Neutrophil (primary cell): ENCODE measurements around the gene PIGQ.

Source experiments
- H3K27ac ChIP-seq: fragments of 200-600 bp; sonication (generic); 2 replicates; pipeline ENCODE4 v1.5.1; 2016; ENCODE audit warnings: mild to moderate bottlenecking, moderate library complexity
- H3K27me3 ChIP-seq: fragments of 200-600 bp; sonication (generic); 2 replicates; pipeline ENCODE4 v1.6.0; 2016; ENCODE audit warnings: mild to moderate bottlenecking
- H3K36me3 ChIP-seq: fragments of 200-600 bp; sonication (generic); 2 replicates; pipeline ENCODE4 v1.5.1; 2017
- H3K4me1 ChIP-seq, 2 experiments: fragments of 200-600 bp in 1 of 2; sonication (generic) in 1 of 2; 1 replicate in 1 of 2; 2 replicates in 1 of 2; pipeline versions ENCODE4 v1.5.1 to v1.6.1; 2013 to 2016; ENCODE audit warnings: low read depth in 1 of 2, low read length in 1 of 2, mild to moderate bottlenecking in 1 of 2, moderate library complexity in 1 of 2; ENCODE audit not compliant: control insufficient read depth in 1 of 2, insufficient read depth in 1 of 2
- H3K4me3 ChIP-seq, 2 experiments: fragments of 200-600 bp in 1 of 2; sonication (generic) in 1 of 2; 1 replicate in 1 of 2; 2 replicates in 1 of 2; pipeline ENCODE4 v1.5.1; 2013 to 2016; ENCODE audit warnings: low read depth in 1 of 2, low read length in 1 of 2, mild to moderate bottlenecking in 1 of 2, moderate library complexity in 1 of 2
- H3K9me3 ChIP-seq: fragments of 200-600 bp; sonication (generic); 2 replicates; pipeline ENCODE4 v1.5.1; 2016
- TF ChIP-seq, protein P1 (sequence below): fragments of 200-600 bp; sonication (generic); IDR thresholded peaks from 2 replicates; pipeline ENCODE4 v1.5.1; 2016; ENCODE audit warnings: antibody characterized with exemption

PIGQ gene

DNA sequence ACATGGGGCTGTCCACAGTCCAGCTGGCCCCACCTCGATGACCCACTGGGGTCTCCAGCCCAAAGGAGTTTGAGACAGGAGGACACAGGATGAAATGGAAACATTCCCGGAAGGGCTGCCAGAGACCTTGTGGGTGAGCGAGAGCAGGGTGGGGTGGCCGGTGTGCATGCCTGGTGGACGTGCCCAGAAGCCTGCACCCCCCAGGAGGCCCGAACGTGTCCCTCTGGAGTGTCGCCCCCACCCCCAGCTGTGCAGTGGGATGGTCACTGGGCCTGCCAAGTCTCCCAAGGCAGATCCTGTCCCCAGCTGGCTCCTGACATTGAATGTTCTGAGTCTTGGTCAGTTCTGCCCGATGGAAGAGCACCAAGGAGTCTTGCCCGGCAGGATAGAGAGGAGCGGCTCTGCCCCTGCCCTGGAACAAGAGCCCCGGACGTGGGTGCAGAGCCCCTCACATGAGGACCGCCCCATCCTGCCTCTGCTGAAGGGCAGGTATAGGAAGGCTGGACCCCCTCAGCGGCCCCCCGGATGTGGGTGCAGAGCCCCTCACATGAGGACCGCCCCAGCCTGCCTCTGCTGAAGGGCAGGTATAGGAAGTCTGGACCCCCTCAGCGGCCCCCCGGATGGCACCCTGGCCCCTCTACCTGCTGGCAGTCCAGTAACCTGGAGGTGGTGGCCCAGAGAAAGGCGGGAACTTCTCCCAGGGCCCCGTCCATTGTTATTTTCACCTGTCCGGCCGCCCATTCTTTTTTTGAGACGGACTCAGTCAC, 45.3 kb upstream of the PIGQ start:
- Histone ChIP-seq H3K27ac (no peak overlapping the region), H3K4me1 (peaks cover 23 to 24% of the 10 kb centered on the region in 2 experiments), H3K27me3 (no peaks in the 10 kb centered on the region), H3K4me3 (no peak overlapping the region), H3K9me3 (no peaks in the 10 kb centered on the region), H3K36me3 (peaks cover 6% of the 10 kb centered on the region)
- TF ChIP-seq, protein P1, sequence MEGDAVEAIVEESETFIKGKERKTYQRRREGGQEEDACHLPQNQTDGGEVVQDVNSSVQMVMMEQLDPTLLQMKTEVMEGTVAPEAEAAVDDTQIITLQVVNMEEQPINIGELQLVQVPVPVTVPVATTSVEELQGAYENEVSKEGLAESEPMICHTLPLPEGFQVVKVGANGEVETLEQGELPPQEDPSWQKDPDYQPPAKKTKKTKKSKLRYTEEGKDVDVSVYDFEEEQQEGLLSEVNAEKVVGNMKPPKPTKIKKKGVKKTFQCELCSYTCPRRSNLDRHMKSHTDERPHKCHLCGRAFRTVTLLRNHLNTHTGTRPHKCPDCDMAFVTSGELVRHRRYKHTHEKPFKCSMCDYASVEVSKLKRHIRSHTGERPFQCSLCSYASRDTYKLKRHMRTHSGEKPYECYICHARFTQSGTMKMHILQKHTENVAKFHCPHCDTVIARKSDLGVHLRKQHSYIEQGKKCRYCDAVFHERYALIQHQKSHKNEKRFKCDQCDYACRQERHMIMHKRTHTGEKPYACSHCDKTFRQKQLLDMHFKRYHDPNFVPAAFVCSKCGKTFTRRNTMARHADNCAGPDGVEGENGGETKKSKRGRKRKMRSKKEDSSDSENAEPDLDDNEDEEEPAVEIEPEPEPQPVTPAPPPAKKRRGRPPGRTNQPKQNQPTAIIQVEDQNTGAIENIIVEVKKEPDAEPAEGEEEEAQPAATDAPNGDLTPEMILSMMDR = no peak

DNA sequence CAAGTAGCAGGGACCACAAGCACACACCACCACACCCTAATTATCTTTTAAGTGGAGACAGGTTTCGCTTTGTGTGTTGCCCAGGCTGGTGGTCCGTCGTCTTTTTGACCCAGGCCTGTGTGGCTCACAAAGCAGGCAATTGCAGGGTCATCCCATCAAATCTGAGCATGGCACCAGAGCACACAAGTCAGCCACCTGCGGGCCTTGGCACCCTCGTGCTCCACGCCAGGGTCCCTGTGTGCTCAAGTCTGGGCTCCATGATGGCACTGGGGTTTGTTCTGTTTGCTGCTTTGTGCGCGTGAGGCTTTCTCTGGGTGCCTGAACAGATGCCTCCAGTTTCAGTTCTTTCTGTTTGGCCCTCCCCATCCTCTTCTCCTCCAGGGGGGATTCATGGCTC, 44.6 kb upstream of the PIGQ start:
- peaks cover under 1% of the 10 kb centered on the region for H3K36me3 ChIP-seq
- H3K4me3 ChIP-seq = no peak overlapping the region
- H3K27ac ChIP-seq = no peak overlapping the region

DNA sequence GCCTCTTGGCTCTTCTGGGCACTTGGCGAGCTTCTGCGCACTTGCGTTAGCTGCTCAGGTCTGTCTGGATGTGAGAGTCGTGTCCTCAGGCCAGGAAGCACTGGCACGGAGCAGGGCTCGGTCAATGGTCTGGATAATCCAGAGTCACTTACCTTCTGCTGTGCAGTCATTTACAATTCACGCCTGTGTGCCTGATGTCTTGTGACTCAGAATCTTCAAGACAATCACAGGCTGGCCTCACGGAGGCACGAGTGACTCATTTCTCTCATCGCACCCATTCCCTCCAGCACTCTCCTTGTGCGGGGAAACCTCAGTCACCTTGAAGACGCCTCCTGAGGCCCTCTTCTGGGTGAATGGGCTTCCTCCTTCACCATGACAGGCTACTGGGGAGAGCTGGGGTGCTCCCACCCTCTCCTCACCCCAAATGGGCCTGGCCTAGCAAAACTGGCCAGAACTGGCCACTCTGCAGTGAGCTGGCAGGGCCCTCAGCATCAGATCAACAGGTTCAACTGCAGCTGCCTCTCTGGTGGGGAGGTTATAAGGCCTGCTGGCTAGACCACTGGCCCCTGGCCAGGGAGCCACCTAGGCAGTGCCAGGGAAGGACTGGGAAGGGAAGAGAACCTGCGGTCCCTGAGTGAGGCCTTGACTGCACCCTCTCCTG, 44.1 kb upstream of the PIGQ start:
- Histone ChIP-seq H3K4me3 (no peak overlapping the region), H3K36me3 (no peaks in the 10 kb centered on the region), H3K9me3 (no peaks in the 10 kb centered on the region), H3K4me1 (peaks cover 24 to 28% of the 10 kb centered on the region in 2 experiments), H3K27me3 (no peaks in the 10 kb centered on the region), H3K27ac (no peak overlapping the region)
- TF ChIP-seq, protein P1 = no peak

More for the DNA sequence above, 44.6 kb upstream of the PIGQ start:
- Histone ChIP-seq H3K4me1 (peaks cover 24 to 28% of the 10 kb centered on the region in 2 experiments), H3K27me3 (no peaks in the 10 kb centered on the region), H3K9me3 (no peaks in the 10 kb centered on the region)
- TF ChIP-seq, protein P1 = no peak

DNA sequence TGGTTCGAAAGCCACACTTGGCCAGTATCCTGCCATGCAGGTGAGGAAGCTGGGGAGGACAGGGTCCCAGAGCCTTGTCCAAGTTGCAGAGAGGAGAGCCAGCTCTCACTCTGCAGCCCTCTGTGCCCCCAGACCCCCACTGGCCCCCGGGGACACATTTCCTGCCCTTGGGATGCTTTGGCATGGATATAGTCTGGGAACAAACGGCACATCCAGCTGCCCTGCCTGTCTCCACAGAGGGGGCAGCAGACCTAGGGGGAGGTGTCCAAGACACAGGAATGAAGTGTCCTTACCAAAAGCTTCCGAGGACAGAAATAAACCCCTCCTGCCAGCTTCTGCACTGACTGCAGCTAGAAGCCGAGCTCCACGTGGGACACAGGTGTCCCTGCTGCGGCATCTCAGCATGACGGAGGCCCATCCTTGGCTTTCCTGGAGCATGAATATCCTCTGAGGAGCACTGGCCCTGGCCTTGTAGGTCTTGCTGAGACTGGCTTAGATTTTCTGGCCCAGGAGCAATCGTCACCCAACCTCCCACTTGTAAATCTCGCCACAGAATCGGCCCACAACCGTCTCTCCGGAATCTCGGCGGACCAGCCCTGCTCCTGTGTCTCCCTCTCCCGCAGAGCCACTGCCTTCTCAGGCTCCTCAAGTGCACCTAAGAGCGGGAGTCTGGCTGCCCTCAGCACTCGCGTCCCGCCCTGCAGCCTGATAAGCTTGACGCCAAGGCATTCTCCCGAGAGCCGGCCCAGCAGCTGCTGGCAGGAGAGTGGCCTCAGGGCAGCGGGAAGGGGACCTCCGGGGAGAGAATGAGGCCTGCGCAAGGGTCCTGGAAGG, 43.4 kb upstream of the PIGQ start:
- no peaks in the 10 kb centered on the region for H3K36me3 ChIP-seq
- no peaks in the 10 kb centered on the region for H3K9me3 ChIP-seq
- H3K4me3 ChIP-seq = peak overlapping the region; percentile 70 to 95
- H3K4me1 ChIP-seq = peaks cover 24 to 28% of the 10 kb centered on the region in 2 experiments
- H3K27ac ChIP-seq = peak overlapping the region; percentile 99
- TF ChIP-seq, protein P1 = no peak
- no peaks in the 10 kb centered on the region for H3K27me3 ChIP-seq

DNA sequence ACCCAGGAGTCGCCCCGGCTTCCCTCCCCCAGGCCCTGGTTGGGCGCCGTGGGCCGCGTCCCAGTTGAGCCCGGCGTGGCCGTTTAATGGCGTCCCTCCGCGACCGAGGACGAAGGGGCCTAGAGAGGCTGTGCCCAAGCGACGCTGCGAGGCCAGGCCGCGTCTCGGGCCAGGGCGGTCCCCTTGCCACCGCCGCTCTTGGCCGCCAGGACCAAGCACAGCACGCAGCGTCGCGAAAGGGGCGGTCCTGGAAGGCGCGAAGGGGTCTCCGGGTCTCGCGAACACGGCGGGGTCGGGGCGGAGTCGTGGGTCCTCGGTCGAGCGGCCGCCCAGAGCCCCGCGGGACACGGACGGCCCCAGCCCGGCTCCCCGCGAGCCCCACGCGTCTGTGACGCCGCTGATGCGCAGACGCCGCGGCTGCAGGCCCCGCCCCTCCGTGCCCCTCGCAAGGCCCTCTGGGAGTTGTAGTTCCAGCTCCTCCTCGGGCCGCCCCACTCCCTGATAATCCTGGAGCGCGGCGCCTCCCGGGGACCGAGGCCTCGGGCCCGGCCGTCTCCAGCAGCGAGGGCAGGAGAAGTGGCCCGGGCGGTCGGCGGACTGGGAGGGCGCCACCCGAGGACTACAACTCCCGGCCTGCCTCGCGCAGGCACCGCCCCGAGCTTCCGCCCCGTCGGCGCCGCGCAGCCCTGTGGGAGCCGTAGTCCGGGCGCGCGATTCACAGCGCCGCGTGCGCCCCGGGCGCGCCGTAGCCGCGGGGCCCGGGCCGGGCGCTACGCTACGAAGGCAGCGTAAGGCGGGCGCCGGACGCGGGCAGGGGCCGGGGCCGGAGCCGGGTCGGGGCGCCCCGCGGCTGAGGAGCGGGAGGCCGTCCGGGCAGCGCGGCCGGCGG, 42.5 kb upstream of the PIGQ start, which contains the start of gene CAPN15:
TSS of gene CAPN15 (plus strand) at position 698 of the 889 bp plus-strand sequence. CDS start 19,127 bp downstream, outside the sequence.
- H3K4me1 ChIP-seq = peaks cover 24 to 28% of the 10 kb centered on the region in 2 experiments
- H3K4me3 ChIP-seq = peak within 1 kb of the TSS; percentile 70 to 95
- no peaks in the 10 kb centered on the region for H3K27me3 ChIP-seq
- H3K27ac ChIP-seq = peak within 1 kb of the TSS; percentile 99
- no peaks in the 10 kb centered on the region for H3K36me3 ChIP-seq
- TF ChIP-seq, protein P1 = peak; percentile 59
- no peaks in the 10 kb centered on the region for H3K9me3 ChIP-seq
